SHP77 (cell line): ENCODE measurements around the gene BRME1.
"Not testable (repeated sequence)": the region's sequence is repeated elsewhere in the genome, so short reads cannot be mapped to it uniquely, and the experiment has no call there.

Experiments used
- DNase-seq, 2 experiments: peaks; one replicate each; lab custom pipeline; 2025; lab: John Stamatoyannopoulos, UW

Gene BRME1

GRCh38 chr19:13926715-13927114, 20.8 kb upstream of the BRME1 start:
- DNase-seq: no peak

DNA sequence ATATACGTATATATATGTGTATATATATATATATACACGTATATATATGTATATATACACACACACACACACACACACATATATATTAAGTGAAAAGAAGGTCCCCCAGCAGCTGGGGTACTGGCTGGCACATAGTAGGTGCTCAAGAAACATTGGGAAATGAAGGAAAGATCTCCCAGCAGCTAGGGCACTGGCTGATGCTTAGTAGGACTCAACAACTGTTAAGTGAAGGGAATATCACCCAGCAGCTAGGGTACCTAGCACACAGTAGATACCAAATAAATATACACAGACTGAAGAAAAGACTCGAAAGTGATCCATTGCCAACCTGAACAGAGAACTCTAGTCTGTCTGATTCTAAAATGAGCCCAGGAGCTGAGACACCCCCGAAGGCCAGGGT, 20.1 kb upstream of the BRME1 start:
- no peak for DNase-seq

GRCh38 chr19:13923194-13923987, 17.5 kb upstream of the BRME1 start:
- DNase-seq: no peak

GRCh38 chr19:13922118-13922517, 16.2 kb upstream of the BRME1 start:
- DNase-seq: not testable (repeated sequence)

- peak in 1 of 2 experiments; percentile 22 for DNase-seq
Measured at GRCh38 chr19:13920940-13921747, 15.2 kb upstream of the BRME1 start.

GRCh38 chr19:13920524-13920923, 14.6 kb upstream of the BRME1 start:
- no peak for DNase-seq

DNA sequence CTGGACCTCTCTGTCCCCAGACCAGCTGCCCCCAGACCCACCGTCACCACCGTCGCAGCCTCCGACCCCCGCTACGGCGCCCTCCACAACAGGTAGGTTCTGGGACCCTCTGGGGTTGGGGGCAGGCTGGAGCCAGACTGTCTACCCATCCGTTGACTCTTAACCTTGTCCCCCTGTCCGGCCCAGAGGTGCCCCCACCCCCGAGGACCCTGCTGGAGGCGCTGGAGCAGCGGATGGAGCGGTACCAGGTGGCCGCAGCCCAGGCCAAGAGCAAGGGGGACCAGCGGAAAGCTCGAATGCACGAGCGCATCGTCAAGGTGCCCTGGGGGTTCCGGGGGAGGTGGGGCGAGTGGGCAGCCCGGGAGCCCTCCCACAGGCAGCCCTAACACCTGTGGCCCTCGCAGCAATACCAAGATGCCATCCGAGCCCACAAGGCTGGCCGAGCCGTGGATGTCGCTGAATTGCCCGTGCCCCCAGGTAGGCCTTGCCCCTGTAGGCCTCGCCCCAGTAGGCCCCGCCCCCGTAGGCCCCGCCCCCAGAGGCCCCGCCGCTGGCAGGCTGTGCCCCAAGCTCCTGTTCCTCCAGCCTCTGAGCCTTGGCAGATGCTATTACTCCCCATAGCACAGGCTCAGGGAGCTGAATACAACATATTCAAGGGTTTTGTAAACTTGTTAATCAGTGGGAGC, 13.0 kb upstream of the BRME1 start:
- no peak for DNase-seq

DNA sequence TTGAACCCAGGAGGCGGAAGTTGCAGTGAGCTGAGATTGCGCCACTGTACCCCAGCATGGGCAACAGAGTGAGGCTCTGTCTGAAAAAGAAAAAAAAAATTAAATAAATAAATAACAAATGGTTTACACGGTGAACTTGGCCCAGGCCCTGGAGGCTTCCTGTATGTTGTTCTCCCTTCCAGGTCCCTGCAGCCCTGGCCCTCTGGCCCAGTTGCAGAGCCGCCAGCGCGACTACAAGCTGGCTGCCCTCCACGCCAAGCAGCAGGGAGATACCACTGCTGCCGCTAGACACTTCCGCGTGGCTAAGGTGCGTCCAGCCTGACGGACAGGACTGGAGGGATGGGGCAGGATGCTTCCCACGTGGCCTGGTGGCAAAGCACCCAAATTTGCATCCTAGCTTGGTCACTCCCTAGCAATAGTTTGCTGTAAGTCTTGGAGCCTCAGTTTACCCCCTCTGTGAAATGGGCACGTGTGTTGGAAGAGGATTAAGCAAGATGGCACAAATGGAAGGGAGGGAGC, 12.0 kb upstream of the BRME1 start:
- DNase-seq: no peak

DNA sequence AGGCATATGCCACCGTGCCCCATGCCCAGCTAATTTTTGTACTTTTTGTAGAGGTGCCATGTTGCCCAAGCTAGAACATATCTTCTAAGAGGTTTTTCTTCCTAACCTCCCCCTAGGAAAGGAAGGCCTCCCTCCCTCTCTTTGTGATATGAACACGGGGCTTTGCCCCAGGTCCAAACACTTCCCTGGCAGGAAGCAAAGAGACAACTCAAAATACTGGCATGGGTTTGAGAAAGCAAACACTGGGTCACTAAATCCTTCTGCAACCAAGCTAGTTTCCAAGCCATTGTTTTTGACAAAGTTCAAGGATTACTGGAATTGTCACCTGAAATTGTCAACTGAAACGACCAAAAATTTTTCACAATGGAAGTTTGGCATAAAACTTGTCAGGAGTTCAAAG, 8.9 kb upstream of the BRME1 start:
- DNase-seq: no peak

DNA sequence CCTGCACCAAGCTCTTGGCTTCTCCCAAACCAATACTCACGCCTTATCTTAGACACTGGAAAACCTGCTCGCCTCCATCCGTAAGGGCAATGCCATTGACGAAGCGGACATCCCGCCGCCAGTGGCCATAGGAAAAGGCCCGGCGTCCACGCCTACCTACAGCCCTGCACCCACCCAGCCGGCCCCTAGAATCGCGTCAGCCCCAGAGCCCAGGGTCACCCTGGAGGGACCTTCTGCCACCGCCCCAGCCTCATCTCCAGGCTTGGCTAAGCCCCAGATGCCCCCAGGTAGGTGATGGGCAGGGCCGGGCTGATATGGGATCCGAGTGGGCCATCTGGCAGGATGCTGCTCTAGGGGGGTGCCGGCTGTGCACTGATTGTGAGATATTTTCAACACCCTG, 7.4 kb upstream of the BRME1 start:
- DNase-seq: no peak

DNA sequence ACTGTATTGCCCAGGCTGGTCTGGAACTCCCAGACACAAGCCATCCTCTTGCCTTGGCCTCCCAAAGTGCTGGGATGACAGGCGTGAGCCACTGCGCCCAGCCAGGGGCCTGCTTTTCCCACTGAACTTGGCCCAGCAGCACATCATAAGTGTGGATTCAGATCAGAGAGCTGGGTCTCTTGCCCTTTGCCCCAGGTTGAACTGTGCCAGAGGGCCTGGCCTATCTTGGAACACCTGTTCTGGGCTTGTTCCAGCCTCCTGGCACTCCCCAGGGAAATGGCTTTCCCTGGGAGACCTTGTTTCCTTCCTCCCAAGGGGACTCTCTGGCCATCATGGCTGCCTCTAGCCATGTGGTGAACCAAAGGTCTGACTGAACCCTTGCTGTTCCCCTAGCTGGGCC, 3.5 kb upstream of the BRME1 start:
- no peak for DNase-seq

- no peak for DNase-seq
Measured at GRCh38 chr19:13908674-13909073, 2.8 kb upstream of the BRME1 start.

DNA sequence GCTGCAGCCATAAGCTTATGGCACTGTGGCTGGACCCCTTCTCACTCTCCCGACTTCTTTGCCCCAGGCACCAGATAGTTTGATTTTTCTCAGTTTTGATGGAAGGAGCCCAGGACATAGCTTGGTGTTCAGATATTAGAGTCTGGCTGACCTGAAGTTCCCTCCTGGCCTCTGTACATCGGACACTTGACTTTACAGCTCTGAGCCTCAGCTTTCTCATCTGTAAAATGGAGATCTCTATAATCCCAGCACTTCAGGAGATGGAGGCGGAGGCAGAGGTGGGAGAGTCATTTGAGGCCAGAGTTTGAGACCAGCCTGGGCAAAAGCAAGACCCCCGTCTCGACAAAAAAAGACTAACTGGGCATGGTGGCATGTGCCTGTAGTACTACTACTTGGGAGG, 993 bp upstream of the BRME1 start:
- no peak for DNase-seq

GRCh38 chr19:13906521-13906904, 596 bp upstream of the BRME1 start:
- no peak for DNase-seq

GRCh38 chr19:13902993-13903555, 2.8 kb downstream of the BRME1 start:
- DNase-seq: peak; percentile 16 to 27

GRCh38 chr19:13899912-13900584, 5.9 kb downstream of the BRME1 start:
- DNase-seq: no peak

DNA sequence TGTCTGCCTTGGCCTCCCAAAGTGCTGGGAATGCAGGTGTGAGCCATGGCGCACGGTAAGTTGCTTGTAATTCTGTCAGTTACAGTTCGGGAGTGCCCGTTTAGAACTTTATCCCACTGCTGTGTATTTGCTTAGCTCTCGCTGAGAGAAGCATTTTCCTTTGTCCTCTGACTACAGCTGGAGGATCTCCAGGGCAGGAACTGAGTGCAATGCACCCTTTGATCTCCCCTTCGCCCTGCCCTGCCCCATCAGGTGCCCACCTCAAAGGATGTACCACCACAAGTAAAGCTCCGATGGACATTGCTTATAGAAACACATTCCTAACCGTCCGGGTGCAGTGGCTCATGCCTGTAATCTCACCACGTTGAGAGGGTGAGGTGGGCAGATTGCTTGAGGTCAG, 6.5 kb downstream of the BRME1 start:
- DNase-seq: no peak

DNA sequence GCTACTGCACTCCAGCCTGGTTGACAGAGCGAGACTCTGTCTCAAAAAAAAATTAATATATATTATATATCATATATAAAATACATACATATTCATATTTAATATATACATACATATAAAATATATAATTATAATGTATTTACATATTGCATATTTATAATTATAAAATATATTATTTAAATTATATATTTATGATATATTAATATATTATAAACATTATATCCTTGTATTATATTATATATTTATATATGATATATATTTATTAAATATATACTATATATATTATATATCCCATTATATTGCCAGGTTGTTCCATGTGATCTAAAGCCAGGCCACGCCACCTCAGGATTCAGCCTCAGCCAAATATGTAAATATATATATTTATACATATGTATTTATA, 9.7 kb downstream of the BRME1 start:
- DNase-seq: no peak

DNA sequence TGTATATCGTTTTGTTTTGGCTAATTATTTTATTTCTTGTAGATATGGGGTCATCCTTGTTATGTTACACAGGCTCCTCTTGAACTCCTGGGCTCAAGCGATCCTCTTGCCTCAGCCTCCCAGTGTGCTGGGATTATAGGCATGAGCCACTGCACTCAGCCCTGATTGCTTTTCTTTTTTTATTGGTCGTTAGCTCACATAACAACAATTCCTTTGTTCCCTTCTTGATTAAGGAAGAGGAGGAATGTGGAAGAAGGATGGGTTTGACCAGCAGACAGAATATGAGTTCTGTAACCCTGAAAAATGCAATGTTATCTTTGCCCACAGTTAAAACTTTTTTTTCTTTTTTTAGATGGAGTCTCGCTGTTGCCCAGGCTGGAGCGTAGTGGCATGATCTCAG, 11.4 kb downstream of the BRME1 start:
- DNase-seq: no peak

DNA sequence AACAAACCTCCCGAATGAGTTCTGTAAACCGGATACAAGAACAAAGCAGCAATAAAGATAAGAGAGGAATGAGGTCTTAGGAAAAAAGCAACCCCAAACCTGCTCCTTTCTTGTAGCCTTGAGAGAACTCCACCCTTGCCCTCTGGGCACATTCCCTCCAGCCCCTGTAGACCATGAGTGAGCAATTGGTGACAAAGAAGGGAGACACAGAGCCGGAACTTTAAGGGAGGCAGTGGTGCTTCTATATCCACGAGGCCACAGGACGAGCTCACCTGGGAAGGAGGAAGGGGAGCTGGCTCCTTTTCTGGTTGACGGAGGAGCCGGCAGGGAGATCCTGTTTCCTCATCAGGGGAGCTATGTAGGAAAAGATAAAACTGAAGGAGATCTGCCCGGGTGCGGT, 13.0 kb downstream of the BRME1 start:
- no peak for DNase-seq

DNA sequence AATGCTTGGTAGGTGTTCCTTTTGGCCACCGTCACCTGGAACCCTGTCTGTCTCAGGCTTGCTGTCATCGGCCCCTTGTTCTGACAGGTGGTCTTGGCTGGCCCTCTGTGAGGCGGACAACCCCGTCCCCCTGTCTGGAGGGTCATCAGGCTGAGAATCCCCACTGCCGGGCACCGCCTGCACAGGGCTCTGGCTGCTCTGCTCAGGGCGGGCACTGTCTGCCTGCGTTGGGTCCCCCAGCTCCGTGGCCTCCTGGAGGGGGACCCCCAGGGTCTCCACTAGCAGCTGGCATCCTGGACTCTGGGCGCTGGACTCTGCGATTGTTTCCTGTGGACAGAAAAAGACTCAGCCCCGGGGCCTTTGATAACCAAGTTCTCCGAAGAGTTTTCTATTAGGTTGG, 15.8 kb downstream of the BRME1 start:
- no peak for DNase-seq

DNA sequence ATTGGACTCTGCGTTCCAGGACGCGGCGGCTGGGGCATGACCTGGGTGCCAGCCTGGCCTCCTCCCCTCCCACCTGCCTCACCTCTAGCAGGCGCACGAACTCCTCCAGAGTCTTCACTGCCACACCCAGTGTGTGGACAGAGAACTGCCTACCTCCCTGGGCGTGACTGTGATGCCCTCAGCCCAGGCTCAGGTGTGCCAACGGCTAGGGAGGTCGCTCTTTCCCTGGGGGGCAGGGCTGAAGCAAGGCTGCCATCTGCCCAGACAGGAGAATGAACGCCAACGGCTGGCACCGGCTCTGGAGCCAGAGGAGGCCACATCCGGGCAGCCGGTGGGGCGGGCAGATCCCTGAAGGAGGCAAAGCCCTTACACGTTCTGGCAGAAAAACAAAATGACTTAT, 17.6 kb downstream of the BRME1 start:
- DNase-seq: no peak
